HG03095 (cell line): ENCODE measurements around the gene MGAT5B.

Experiments
- ATAC-seq: cut with Tn5 transposase; IDR thresholded peaks from one replicate; pipeline ENCODE4 v1.9.1; 2021; ENCODE audit warnings: moderate library complexity; ENCODE audit not compliant: unreplicated experiment

The MGAT5B gene

GRCh38 chr17:76879254-76879653 is 11.1 kb downstream of the MGAT5B start:
- no peak for ATAC-seq

- no peak for ATAC-seq
Observed at GRCh38 chr17:76879691-76880090, 11.5 kb downstream of the MGAT5B start.

GRCh38 chr17:76880268-76880667 is 12.1 kb downstream of the MGAT5B start:
- ATAC-seq = no peak

- no peak for ATAC-seq
Observed at GRCh38 chr17:76880971-76881370, 12.8 kb downstream of the MGAT5B start.

- ATAC-seq = no peak
Observed at GRCh38 chr17:76881408-76881807, 13.2 kb downstream of the MGAT5B start.

- no peak for ATAC-seq
Observed at GRCh38 chr17:76881966-76882365, 13.8 kb downstream of the MGAT5B start.

GRCh38 chr17:76883744-76884525 is 15.7 kb downstream of the MGAT5B start:
- ATAC-seq = no peak

GRCh38 chr17:76884995-76885893 is 17.0 kb downstream of the MGAT5B start:
- no peak for ATAC-seq

GRCh38 chr17:76885894-76886290 is 17.7 kb downstream of the MGAT5B start:
- ATAC-seq = no peak

- ATAC-seq = no peak
Observed at GRCh38 chr17:76886395-76886794, 18.2 kb downstream of the MGAT5B start.

GRCh38 chr17:76887802-76888201 is 19.6 kb downstream of the MGAT5B start:
- ATAC-seq = no peak

GRCh38 chr17:76888661-76889060 is 20.5 kb downstream of the MGAT5B start:
- ATAC-seq = no peak

- ATAC-seq = no peak
Observed at GRCh38 chr17:76889323-76889722, 21.1 kb downstream of the MGAT5B start.

- no peak for ATAC-seq
Observed at GRCh38 chr17:76892329-76892728, 24.1 kb downstream of the MGAT5B start.

GRCh38 chr17:76893623-76894334 is 25.6 kb downstream of the MGAT5B start:
- ATAC-seq = no peak

- ATAC-seq = no peak
Observed at GRCh38 chr17:76894842-76895241, 26.6 kb downstream of the MGAT5B start.

GRCh38 chr17:76897023-76897422 is 28.8 kb downstream of the MGAT5B start:
- no peak for ATAC-seq

- ATAC-seq = no peak
Observed at GRCh38 chr17:76899414-76899813, 31.2 kb downstream of the MGAT5B start.

GRCh38 chr17:76900723-76901122 is 32.5 kb downstream of the MGAT5B start:
- no peak for ATAC-seq

- no peak for ATAC-seq
Observed at GRCh38 chr17:76901542-76902197, 33.5 kb downstream of the MGAT5B start.

GRCh38 chr17:76902476-76902875 is 34.3 kb downstream of the MGAT5B start:
- no peak for ATAC-seq
